Measurements from ENCODE around the gene FMN1. TPM values are rescaled to one million over a fixed set of nuclear protein-coding genes. Genes with fewer than 3 reads are reported as not detected.

Gene FMN1
- polyA plus RNA-seq, 3 donors, result 0.28 to 3.7 (median 0.34) TPM

GRCh38 chr15:33008284-33008995 lies 186.1 kb downstream of the FMN1 start:
- intact Hi-C loops (cut with micrococcal nuclease), result no loop called here
- Histone ChIP-seq H3K27ac (ENCODE audit: low read depth in 1 of 2, low read length in 2 of 2) (no peak overlapping the region), H3K4me3 (replicated peaks in 1 of 3; ENCODE audit: low read depth in 2 of 3, low read length in 3 of 3) (no peak overlapping the region), H3K36me3 (replicated peaks in 1 of 2; ENCODE audit: control insufficient read depth in 1 of 2, insufficient read depth in 2 of 2, low read length in 2 of 2) (no peaks in the 10 kb centered on the region), H2AFZ (ENCODE audit: insufficient read depth, low read depth, low read length, poor library complexity, severe bottlenecking) (no peak overlapping the region), H4K20me1 (ENCODE audit: insufficient read depth, low read length) (no peaks in the 10 kb centered on the region), H3K79me2 (ENCODE audit: insufficient read depth, low read length) (no peaks in the 10 kb centered on the region), H3K27me3 (ENCODE audit: control insufficient read depth in 2 of 2, insufficient read depth in 2 of 2, low read length in 2 of 2) (no peaks in the 10 kb centered on the region), H3K9ac (ENCODE audit: insufficient read depth, low read length, poor library complexity, severe bottlenecking) (no peak overlapping the region), H3K4me2 (replicated peaks; ENCODE audit: extremely low read depth, low read length, poor library complexity, severe bottlenecking) (no peak overlapping the region), H3K4me1 (ENCODE audit: control insufficient read depth in 1 of 2, insufficient read depth in 2 of 2, low read length in 2 of 2) (peaks cover 24 to 33% of the 10 kb centered on the region in 2 donors), H3K9me3 (replicated peaks in 1 of 2; ENCODE audit: control insufficient read depth in 1 of 2, insufficient read depth in 1 of 2, low read length in 2 of 2) (no peaks in the 10 kb centered on the region)
- H3K4me1 Mint-ChIP-seq, result peaks cover 32% of the 10 kb centered on the region
- H3K4me3 Mint-ChIP-seq, result no peak overlapping the region
- no CpG with 5 or more reads among the region's 3 CpGs for WGBS (ENCODE audit: insufficient coverage)
- no peak overlapping the region for H3K27ac Mint-ChIP-seq
- TF ChIP-seq CTCF (IDR thresholded peaks at IDR 0.05), result no peak
- H3K27me3 Mint-ChIP-seq (ENCODE audit: low read depth in 3 of 3), result peaks cover 0 to 2% (median 0%) of the 10 kb centered on the region in 3 donors
- H3K9me3 Mint-ChIP-seq, result peaks cover 0 to 5% (median 0%) of the 10 kb centered on the region in 7 donors
- no peak for DNase-seq
- peaks cover 1 to 8% of the 10 kb centered on the region in 2 donors for H3K36me3 Mint-ChIP-seq

- peak overlapping the region in 3 of 7 donors; percentile 32 to 72 (median 42) for H3K27ac Mint-ChIP-seq
- intact Hi-C loops (cut with micrococcal nuclease), result no loop called here
Measured at GRCh38 chr15:33007303-33007855, 187.1 kb downstream of the FMN1 start.

More at GRCh38 chr15:33007303-33007855, 187.1 kb downstream of the FMN1 start:
- no peaks in the 10 kb centered on the region for H4K20me1 ChIP-seq (ENCODE audit: insufficient read depth, low read length)
- no peak overlapping the region for H3K4me3 ChIP-seq (replicated peaks in 1 of 3; ENCODE audit: low read depth in 2 of 3, low read length in 3 of 3)
- H2AFZ ChIP-seq (ENCODE audit: insufficient read depth, low read depth, low read length, poor library complexity, severe bottlenecking), result no peak overlapping the region
- no peaks in the 10 kb centered on the region for H3K79me2 ChIP-seq (ENCODE audit: insufficient read depth, low read length)
- TF ChIP-seq CTCF (IDR thresholded peaks at IDR 0.05), result no peak
- peaks cover 0 to 5% (median 0%) of the 10 kb centered on the region in 7 donors for H3K9me3 Mint-ChIP-seq
- no peak overlapping the region for H3K27ac ChIP-seq (ENCODE audit: low read depth in 1 of 2, low read length in 2 of 2)
- peaks cover 32% of the 10 kb centered on the region for H3K4me1 Mint-ChIP-seq
- H3K4me3 Mint-ChIP-seq, result peak overlapping the region; percentile 17 to 54
- H3K4me2 ChIP-seq (replicated peaks; ENCODE audit: extremely low read depth, low read length, poor library complexity, severe bottlenecking), result peak overlapping the region; percentile 30
- no peak overlapping the region for H3K9ac ChIP-seq (ENCODE audit: insufficient read depth, low read length, poor library complexity, severe bottlenecking)
- H3K36me3 Mint-ChIP-seq, result peaks cover 1 to 4% of the 10 kb centered on the region in 2 donors
- peaks cover 24 to 33% of the 10 kb centered on the region in 2 donors for H3K4me1 ChIP-seq (ENCODE audit: control insufficient read depth in 1 of 2, insufficient read depth in 2 of 2, low read length in 2 of 2)
- H3K27me3 ChIP-seq (ENCODE audit: control insufficient read depth in 2 of 2, insufficient read depth in 2 of 2, low read length in 2 of 2), result no peaks in the 10 kb centered on the region
- 0% methylated on average over 2 of the region's 4 CpGs for WGBS (ENCODE audit: insufficient coverage)
- peak in 1 of 3 donors; percentile 7 for DNase-seq
- H3K36me3 ChIP-seq (replicated peaks in 1 of 2; ENCODE audit: control insufficient read depth in 1 of 2, insufficient read depth in 2 of 2, low read length in 2 of 2), result no peaks in the 10 kb centered on the region
- H3K27me3 Mint-ChIP-seq (ENCODE audit: low read depth in 3 of 3), result peaks cover 0 to 2% (median 0%) of the 10 kb centered on the region in 3 donors
- H3K9me3 ChIP-seq (replicated peaks in 1 of 2; ENCODE audit: control insufficient read depth in 1 of 2, insufficient read depth in 1 of 2, low read length in 2 of 2), result no peaks in the 10 kb centered on the region
